NCI-H1930 (cell line): ENCODE measurements around the gene SLC38A3.

Experiments used
- DNase-seq, 2 experiments: peaks; one replicate each; lab custom pipeline; 2025; lab: John Stamatoyannopoulos, UW

The SLC38A3 gene

GRCh38 chr3:50192124-50192523, 12.9 kb upstream of the SLC38A3 start:
- DNase-seq, result no peak

- DNase-seq, result peak; percentile 31 to 62
Measured at GRCh38 chr3:50192689-50193141, 12.4 kb upstream of the SLC38A3 start.

DNA sequence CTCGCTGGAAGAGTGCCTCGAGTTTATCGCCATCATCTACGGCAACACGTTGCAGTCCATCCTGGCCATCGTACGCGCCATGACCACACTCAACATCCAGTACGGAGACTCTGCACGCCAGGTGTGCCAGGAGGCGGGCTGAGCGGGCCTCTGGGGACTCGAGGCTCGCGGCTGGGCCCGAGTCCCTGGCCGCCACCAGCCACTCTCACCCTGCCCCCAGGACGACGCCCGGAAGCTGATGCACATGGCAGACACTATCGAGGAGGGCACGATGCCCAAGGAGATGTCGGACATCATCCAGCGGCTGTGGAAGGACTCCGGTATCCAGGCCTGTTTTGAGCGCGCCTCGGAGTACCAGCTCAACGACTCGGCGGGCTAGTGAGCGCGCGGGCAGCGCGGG, 11.8 kb upstream of the SLC38A3 start:
- no peak for DNase-seq

GRCh38 chr3:50193746-50194127, 11.3 kb upstream of the SLC38A3 start:
- DNase-seq, result no peak

- DNase-seq, result peak in 1 of 2 experiments; percentile 59
Measured at GRCh38 chr3:50194128-50194902, 10.8 kb upstream of the SLC38A3 start.

GRCh38 chr3:50194903-50195500, 10.1 kb upstream of the SLC38A3 start:
- DNase-seq, result no peak

DNA sequence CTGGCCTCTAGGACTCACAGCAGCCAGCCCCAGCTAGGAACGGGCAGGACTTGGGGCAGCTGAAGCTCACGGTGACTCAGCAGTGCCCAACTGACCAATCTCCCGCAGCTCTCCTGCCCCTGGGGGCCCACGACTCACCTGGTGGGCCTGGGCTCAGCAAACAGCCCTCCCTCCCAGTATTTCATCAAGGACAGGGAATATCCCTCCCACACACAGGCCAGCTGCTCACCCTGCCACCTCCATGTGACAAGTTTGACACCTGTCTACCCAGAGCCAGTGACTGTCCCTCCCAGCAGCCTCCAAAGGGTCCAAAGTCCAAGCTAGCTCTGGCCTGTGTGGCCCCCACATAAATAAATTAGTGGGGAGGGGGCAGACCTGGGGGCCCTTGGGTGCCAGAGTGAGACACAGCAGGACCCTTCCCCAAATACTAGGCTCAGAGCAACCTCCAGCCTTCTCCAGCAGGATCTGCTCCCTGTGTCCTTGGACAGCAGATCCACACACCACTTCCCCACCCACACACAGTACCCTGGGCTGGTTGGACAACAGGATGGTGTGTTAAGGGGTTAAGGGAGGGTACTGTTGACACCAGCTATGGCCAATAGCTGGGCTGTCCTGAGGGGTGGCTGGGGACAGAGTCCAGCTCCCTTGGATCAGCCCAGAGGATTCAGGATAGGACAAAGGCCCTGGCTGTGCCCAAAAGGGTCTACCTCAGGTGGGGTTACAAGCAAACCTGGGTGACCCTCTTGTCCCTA, 9.4 kb upstream of the SLC38A3 start:
- no peak for DNase-seq

DNA sequence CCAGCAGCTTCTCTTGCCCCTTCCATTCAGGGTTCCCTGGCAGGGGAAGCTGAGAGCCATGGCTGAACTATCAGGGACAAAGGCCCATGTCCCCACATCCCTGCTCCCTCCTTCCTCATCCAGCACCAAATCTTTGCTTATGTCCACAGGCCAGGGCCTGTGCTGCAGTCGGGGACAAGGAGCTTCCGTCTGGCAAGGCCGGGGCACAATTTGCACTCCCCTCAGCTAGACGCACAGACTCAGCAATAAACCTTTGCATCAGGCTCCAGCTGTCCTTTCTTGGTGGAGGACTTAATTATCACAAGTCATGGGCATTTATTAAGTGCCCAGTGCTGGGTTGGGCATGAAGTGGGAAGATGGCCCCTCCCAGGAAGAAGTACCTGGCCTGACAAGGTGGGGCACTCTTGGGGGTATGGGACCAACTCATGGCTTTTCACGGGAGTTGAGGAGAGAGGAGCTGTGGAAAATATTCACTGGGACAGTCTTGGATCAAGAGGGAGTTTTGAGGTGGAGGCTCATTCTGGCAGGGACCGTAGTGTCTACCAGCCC, 8.7 kb upstream of the SLC38A3 start:
- no peak for DNase-seq

DNA sequence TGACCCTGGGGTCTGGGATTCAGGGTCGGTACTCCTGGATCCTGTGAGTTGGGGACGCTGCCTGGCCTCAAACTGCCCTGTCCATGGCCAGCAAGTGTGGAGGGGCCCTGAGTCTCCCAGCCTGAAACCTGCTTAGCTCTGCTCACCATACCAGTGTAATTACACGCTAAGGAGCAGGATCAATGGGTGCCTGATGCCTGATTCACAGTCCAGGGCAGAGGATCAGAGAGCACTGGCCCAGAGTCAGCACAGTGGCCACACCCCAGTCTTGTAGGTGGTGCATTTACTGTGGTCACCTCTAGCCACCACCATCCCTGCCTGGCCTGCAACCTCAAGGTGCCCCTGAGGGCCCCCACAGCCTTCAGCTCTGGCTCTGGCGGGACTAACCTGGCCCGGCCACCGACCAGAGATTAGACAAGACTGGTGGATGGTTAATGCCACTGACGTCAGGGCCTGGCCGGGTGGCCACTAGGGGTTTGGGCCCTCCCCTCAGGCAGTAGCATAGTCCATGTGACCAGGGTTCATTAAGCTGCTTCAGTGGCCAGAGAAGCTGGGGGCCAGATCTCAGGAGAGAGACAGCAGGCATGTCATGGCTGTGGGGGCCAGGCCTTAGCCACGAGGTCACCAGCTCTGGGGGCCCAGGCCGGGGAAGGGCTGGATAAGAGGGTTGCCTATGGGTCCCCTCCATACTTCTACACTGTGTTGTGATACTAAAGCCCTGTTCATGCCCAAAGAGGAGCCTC, 3.3 kb upstream of the SLC38A3 start:
- DNase-seq, result no peak

- DNase-seq, result no peak
Measured at GRCh38 chr3:50202353-50203112, 2.5 kb upstream of the SLC38A3 start.

GRCh38 chr3:50203113-50203808, 1.8 kb upstream of the SLC38A3 start:
- DNase-seq, result no peak

DNA sequence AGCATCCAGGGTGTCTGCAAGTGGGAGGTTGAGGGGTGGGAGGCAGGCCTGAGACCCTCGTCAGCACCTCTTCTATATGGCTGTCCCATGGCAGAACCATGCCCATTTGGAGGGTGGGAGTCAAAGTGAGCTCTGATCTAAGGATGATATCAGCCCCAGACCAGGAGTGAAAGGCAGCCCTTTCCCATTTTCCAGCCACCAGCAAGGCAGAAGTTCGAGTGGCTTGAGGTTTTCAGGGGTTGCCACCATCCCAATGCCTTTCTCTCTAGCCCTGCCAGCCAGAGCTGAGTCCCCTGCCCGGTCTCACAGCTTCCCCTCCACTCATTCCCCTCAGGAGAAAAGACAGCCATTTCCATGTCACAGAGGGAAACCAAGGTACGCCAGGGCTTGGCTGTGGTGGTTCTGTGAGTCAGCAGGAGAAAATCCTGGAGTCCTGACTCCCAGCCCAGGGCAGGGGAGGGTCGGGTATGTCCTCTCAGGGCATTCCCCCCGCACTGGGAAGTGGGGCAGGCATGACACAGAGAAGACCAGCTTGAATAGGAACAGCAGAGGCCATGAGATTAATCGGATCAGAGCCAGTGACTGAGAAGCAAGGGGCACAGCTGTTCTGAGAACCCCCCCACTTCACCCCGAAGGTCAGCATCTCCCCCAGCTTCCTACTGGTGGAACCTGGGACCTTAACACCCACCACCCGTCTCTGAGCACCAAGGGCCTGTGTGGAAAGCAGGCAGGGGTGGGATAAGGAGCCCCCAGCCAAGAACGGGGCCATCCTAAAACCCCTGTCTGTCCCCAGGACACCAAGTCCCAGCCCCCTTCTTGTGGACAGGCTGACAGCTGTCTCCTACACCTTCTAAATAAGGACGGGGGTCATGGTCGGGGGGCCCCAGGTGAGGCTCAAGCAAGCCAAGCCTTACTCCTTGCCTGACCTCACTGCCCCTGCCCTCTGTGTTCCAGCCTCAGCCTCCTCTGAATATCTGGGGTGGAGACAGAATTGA, 965 bp upstream of the SLC38A3 start:
- no peak for DNase-seq

- no peak for DNase-seq
Measured at GRCh38 chr3:50205413-50206276, 574 bp downstream of the SLC38A3 start.

GRCh38 chr3:50207359-50208042, 2.4 kb downstream of the SLC38A3 start:
- DNase-seq, result no peak

DNA sequence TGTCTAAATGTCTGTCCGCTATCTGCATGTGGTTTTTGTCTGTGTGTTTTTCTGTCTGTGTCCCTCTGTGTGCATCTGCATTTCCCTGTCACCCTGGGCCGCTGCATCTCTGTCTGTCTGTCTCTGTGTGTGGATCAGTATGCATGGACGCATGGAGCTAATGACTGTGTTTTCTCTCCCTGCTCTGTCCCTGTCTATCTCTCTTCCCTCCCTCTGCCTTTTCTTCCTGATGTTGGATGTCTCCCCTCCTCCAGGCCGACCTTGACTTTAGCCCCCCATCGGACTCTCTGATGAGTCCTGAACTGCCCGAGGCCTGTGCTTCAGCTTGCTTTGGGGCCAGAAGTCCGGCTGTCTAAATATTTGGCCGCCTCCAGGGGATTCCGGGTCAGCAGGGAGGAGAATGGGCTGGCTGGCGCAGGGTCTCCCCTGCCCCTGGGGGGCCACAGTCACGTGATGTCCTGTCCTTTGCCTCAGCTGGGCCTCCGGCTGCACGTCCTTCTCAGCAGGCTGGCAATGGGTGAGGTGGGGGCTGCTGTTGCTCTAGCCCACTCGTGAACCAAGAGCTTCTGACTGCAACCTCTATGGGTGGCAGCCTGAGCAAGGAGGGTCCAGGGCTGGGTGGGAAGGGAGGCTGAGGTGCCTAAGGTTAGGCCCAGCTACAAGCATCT, 3.7 kb downstream of the SLC38A3 start:
- DNase-seq, result no peak

GRCh38 chr3:50210176-50210509, 5.1 kb downstream of the SLC38A3 start:
- DNase-seq, result no peak
